GM23338 (cell line): ENCODE measurements around the gene SELENOO.

ENCODE experiments used
- CREB1 ChIP-seq: fragments of 250-450 bp; sonication (Bioruptor Pico); IDR thresholded peaks from 2 replicates; pipeline ENCODE4 v1.5.0; 2020; ENCODE audit warnings: low read depth, mild to moderate bottlenecking, moderate library complexity
- CTCF ChIP-seq, 2 experiments: fragments of 200-600 bp in 1 of 2; sonication (generic) in 1 of 2; conservative IDR thresholded peaks; 2 replicates each; pipeline versions ENCODE4 v1.5.1 to v1.6.1; 2016 to 2017; ENCODE audit warnings: antibody characterized with exemption in 2 of 2, low read depth in 2 of 2, mild to moderate bottlenecking in 2 of 2, moderate library complexity in 1 of 2
- ETS1 ChIP-seq: IDR thresholded peaks from 2 replicates; pipeline ENCODE4 v1.6.1; 2016; ENCODE audit warnings: antibody characterized with exemption
- EZH2 ChIP-seq: fragments of 200-600 bp; sonication (generic); IDR thresholded peaks from one replicate; pipeline ENCODE4 v1.8.0; 2017; ENCODE audit warnings: antibody characterized with exemption, mild to moderate bottlenecking, low read depth; ENCODE audit not compliant: unreplicated experiment
- EZH2phosphoT487 ChIP-seq: fragments of 200-600 bp; sonication (generic); IDR thresholded peaks from one replicate; pipeline ENCODE4 v1.8.1; 2018; ENCODE audit warnings: antibody characterized with exemption; ENCODE audit not compliant: unreplicated experiment
- JUNB ChIP-seq: IDR thresholded peaks from one replicate; pipeline ENCODE4 v1.6.1; 2016; ENCODE audit warnings: antibody characterized with exemption; ENCODE audit not compliant: unreplicated experiment
- NANOG ChIP-seq: IDR thresholded peaks from 2 replicates; pipeline ENCODE4 v1.6.1; 2016; ENCODE audit warnings: antibody characterized with exemption, borderline replicate concordance
- POLR2AphosphoS5 ChIP-seq: IDR thresholded peaks from 2 replicates; pipeline ENCODE4 v1.6.1; 2016; ENCODE audit warnings: antibody characterized with exemption, low read depth
- REST ChIP-seq: IDR thresholded peaks from one replicate; pipeline ENCODE4 v1.6.1; 2018; ENCODE audit warnings: antibody characterized with exemption; ENCODE audit not compliant: unreplicated experiment
- STAT1 ChIP-seq: IDR thresholded peaks from one replicate; pipeline ENCODE4 v1.6.1; 2016; ENCODE audit warnings: antibody characterized with exemption; ENCODE audit not compliant: unreplicated experiment
- ZNF114 ChIP-seq: fragments of 250-450 bp; sonication (Bioruptor Pico); IDR thresholded peaks from 2 replicates; pipeline ENCODE4 v1.5.0; 2020; ENCODE audit warnings: mild to moderate bottlenecking, moderate library complexity
- ZNF331 ChIP-seq: fragments of 250-450 bp; sonication (Bioruptor Pico); IDR thresholded peaks from 2 replicates; pipeline ENCODE4 v1.5.0; 2020; ENCODE audit warnings: low read depth, mild to moderate bottlenecking, moderate library complexity
- ZNF462 ChIP-seq: fragments of 250-450 bp; sonication (Bioruptor Pico); IDR thresholded peaks from 2 replicates; pipeline ENCODE4 v1.5.0; 2020; ENCODE audit warnings: mild to moderate bottlenecking, moderate library complexity

- TF ChIP-seq REST (no peak), EZH2phosphoT487 (no peak), CTCF (conservative IDR thresholded peaks at IDR 0.05; ENCODE audit: low read depth in 2 of 2) (no peak), POLR2AphosphoS5 (no peak), ZNF462 (no peak), JUNB (no peak), EZH2 (no peak), ETS1 (no peak), CREB1 (CRISPR knock-in tag) (no peak), NANOG (no peak), ZNF331 (no peak), ZNF114 (CRISPR knock-in tag) (no peak), STAT1 (no peak)
These were observed 16.1 kb downstream of the SELENOO start for GRCh38 chr22:50216684-50217520.
